Smooth muscle cell of bladder (primary cell): ENCODE measurements around the gene ZNF490. TPM values are rescaled to one million over a fixed set of nuclear protein-coding genes. Genes with fewer than 3 reads are reported as not detected.

Experiments used
- total RNA-seq: library from RNA; depleted of rRNA; stranded (reverse); fragments of >200 nt; gene quantifications from 2 replicates; pipeline ENCODE4 v1.2.3, GENCODE V29; 2014

Gene ZNF490
- total RNA-seq: 7.7 and 8.9 TPM in 2 replicates

DNA sequence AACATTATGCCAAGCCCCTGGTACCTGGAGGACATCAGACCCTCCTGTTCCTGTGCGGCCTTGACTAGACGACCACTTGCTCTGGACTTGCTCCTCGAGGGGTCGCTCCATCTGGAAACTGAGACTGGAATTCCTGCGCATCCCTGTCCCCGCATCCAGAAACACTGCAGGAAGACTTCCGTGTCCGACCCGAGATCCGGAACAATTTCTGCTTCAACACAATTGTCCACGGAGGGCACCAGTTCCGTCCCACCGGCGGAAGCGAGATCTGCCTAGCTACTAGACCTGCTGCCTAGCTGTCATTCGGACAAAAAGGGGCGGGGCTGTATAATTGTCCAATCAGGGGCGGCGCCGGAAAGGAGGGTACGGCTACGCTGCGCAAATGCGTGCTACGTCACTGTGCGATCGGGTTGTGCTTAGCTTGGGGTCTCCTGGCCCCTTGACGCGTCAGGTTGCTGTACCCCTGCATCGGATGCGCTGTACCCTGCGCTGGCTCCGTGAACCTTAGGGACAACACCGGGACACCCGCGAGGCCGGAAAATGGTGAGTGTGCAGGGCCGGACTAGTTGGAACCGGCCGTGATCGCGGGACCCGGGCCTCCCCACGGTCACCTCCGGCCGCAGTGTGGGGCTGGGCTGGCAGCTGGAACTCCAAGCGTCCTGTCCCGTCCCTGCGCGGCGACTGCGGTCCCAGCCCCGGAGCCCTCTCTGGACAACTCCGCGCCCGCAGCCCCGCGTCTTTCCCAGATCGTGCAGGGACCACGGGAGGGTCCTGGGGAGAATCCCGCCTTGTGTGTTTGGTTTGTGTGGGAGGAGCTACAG, at the start of gene ZNF490, which contains the start of gene ZNF791:
Gene ZNF490 (minus strand): TSS at position 274 of the 821 bp plus-strand sequence. CDS start 133 bp downstream, at position 141.
Gene ZNF791 (plus strand): TSS at position 381 of the 821 bp plus-strand sequence. CDS start 160 bp downstream, at position 541.

DNA sequence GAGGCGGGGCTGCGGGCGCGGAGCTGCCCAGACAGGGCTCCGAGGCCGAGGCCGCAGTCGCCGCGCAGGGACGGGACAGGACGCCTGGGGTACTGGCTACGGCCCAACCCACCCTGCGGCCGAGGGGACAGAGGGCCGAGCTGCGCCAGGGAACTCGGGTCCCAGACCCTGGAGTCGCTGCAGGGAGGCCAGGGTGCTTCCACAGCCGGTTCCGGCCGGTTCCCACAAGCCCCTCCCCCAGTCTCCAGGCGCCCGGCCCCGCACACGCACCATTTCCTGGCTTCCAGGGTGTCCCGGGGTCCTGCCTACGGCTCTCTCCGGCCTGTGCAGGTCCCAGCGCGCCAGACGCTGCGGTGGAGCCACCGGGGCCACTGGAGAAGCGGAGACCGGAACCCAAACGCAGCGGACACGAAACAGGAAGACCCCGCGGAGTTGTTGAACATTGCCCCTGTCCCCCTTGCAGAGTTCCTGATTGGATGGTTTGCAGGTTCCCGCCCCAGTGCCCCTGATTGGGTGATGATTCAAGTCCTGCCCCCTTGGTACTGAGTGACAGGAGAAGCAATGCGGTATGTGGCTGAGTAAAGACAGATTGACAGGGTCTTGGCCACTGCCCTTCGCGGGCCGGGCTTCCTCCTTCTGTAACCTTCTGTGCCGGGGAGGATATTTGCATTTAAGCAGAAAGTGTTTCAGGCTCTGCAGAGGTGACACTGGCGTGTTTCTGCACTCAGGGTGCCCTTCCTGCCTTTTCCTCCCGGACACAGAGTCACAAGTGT, 59.4 kb downstream of the ZNF490 start, which contains the start of gene ZNF564:
Gene ZNF564 (minus strand): TSS at position 423 of the 773 bp plus-strand sequence. CDS start 150 bp downstream, at position 273.

Other genes with a start within 250 kb of the ZNF490 start
- gene ZNF442, start 245.1 kb downstream of the ZNF490 start, total RNA-seq: 3.6 and 4.7 TPM in 2 replicates
- gene ZNF799, start 209.5 kb downstream of the ZNF490 start, total RNA-seq: 1.4 and 1.5 TPM in 2 replicates
- 1.6 and 2.2 TPM in 2 replicates for gene ZNF443, start 169.8 kb downstream of the ZNF490 start, total RNA-seq
- 3.3 and 4.3 TPM in 2 replicates for gene ZNF709, start 126.0 kb downstream of the ZNF490 start, total RNA-seq
- 6.8 and 11.4 TPM in 2 replicates for gene ZNF564, start 59.3 kb downstream of the ZNF490 start, total RNA-seq
- gene ZNF791, start 107 bp upstream of the ZNF490 start, total RNA-seq: 11.2 and 14.1 TPM in 2 replicates
- 20.9 and 24.9 TPM in 2 replicates for gene MAN2B1, start 55.9 kb upstream of the ZNF490 start, total RNA-seq
- gene WDR83, start 56.0 kb upstream of the ZNF490 start, total RNA-seq: 8.8 and 11.3 TPM in 2 replicates
- gene DHPS, start 71.1 kb upstream of the ZNF490 start, total RNA-seq: 55.9 and 65.4 TPM in 2 replicates
- not detected in 2 replicates for gene GNG14, start 77.2 kb upstream of the ZNF490 start, total RNA-seq
- 4.3 and 4.6 TPM in 2 replicates for gene FBXW9, start 85.8 kb upstream of the ZNF490 start, total RNA-seq
- 19.8 and 27.3 TPM in 2 replicates for gene TNPO2, start 113.1 kb upstream of the ZNF490 start, total RNA-seq
- 140 and 192 TPM in 2 replicates for gene TRIR, start 123.9 kb upstream of the ZNF490 start, total RNA-seq
- 101 and 118 TPM in 2 replicates for gene GET3, start 126.7 kb upstream of the ZNF490 start, total RNA-seq
- not detected in 2 replicates for gene BEST2, start 141.0 kb upstream of the ZNF490 start, total RNA-seq
- 15.8 and 21.2 TPM in 2 replicates for gene HOOK2, start 164.7 kb upstream of the ZNF490 start, total RNA-seq
- gene JUNB, start 180.7 kb upstream of the ZNF490 start, total RNA-seq: 61.4 and 83.8 TPM in 2 replicates
- 244 and 259 TPM in 2 replicates for gene PRDX2, start 191.0 kb upstream of the ZNF490 start, total RNA-seq
- 0.46 TPM in 1 of 2 replicates, not detected in the other for gene THSD8, start 191.3 kb upstream of the ZNF490 start, total RNA-seq
- 6.5 and 7.3 TPM in 2 replicates for gene RNASEH2A, start 195.8 kb upstream of the ZNF490 start, total RNA-seq
- gene RTBDN, start 223.8 kb upstream of the ZNF490 start, total RNA-seq: not detected in 2 replicates
- 0.18 and 0.28 TPM in 2 replicates for gene MAST1, start 227.7 kb upstream of the ZNF490 start, total RNA-seq